A549 (cell line): Measurements from ENCODE around the gene KLHL3. TPM values are rescaled to one million over a fixed set of nuclear protein-coding genes. Genes with fewer than 3 reads are reported as not detected.

ENCODE experiments used
- ATAC-seq, 2 experiments: fragments of 200-7000 bp in 1 of 2; fragments of >200 bp in 1 of 2; cut with Nextera tagmentation in 1 of 2; cut with Tn5 transposase in 1 of 2; 3 replicates each; pipeline versions ENCODE4 v1.8.0 to v1.9.1; 2018 to 2020; ENCODE audit warnings: mild to moderate bottlenecking in 1 of 2, moderate library complexity in 1 of 2
- CTCF ChIA-PET: fragments of 300-600 bp; sonication (Branson Sonifier 250); formaldehyde crosslinking; extraction: SDS; loops from one replicate; lab custom pipeline; 2021; ENCODE audit warnings: antibody characterized with exemption, inconsistent platforms; lab: Yijun Ruan, JAX
- POLR2A ChIA-PET: fragments of 350-600 bp; formaldehyde crosslinking; extraction: SDS; loops from one replicate; lab custom pipeline; 2021; ENCODE audit warnings: antibody characterized with exemption, inconsistent platforms; lab: Yijun Ruan, JAX
- DNase-seq, 2 experiments: peaks; one replicate each; pipeline versions ENCODE4 v3.0.0 to v3.0.0-alpha.2; 2011 to 2016; ENCODE audit warnings: low read depth in 1 of 2, low spot score in 1 of 2
- FAIRE-seq: peaks from 2 replicates; lab custom pipeline; 2011; peaks lifted over from hg19 to GRCh38; lab: Jason Lieb, UNC
- H3K27ac ChIP-seq, 2 experiments: fragments of >200 bp; sonication (Bioruptor Twin); formaldehyde crosslinking; 3 replicates each; pipeline ENCODE4 v1.5.1; 2016 to 2017
- H3K4me1 ChIP-seq: fragments of >200 bp; sonication (Bioruptor Twin); formaldehyde crosslinking; 3 replicates; pipeline ENCODE4 v1.6.1; 2016
- H3K4me2 ChIP-seq: fragments of >200 bp; sonication (Bioruptor Twin); formaldehyde crosslinking; 3 replicates; pipeline ENCODE4 v1.6.1; 2016
- H3K4me3 ChIP-seq: fragments of >200 bp; sonication (Bioruptor Twin); formaldehyde crosslinking; 3 replicates; pipeline ENCODE4 v1.5.1; 2016
- H3K9me3 ChIP-seq: fragments of >200 bp; sonication (Bioruptor Twin); formaldehyde crosslinking; 3 replicates; pipeline ENCODE4 v1.6.1; 2016
- FOXS1 ChIP-seq: fragments of 250-450 bp; sonication (Bioruptor Pico); IDR thresholded peaks from 2 replicates; pipeline ENCODE4 v1.5.0; 2020; ENCODE audit warnings: mild to moderate bottlenecking, moderate library complexity
- GATA3 ChIP-seq: IDR thresholded peaks from 2 replicates; pipeline ENCODE4 v1.6.1; 2012; ENCODE audit warnings: borderline replicate concordance
- HDAC2 ChIP-seq: fragments of 200-600 bp; sonication (generic); IDR thresholded peaks from 2 replicates; pipeline ENCODE4 v1.6.1; 2016
- HOXB5 ChIP-seq: fragments of 250-450 bp; sonication (Bioruptor Pico); IDR thresholded peaks from 2 replicates; pipeline ENCODE4 v1.5.0; 2020; ENCODE audit warnings: mild to moderate bottlenecking, moderate library complexity
- JUNB ChIP-seq: fragments of >200 bp; sonication (Bioruptor Twin); formaldehyde crosslinking; IDR thresholded peaks from 2 replicates; pipeline ENCODE4 v1.6.1; 2016
- KDM1A ChIP-seq: fragments of 200-600 bp; sonication (generic); IDR thresholded peaks from 2 replicates; pipeline ENCODE4 v1.6.1; 2016; ENCODE audit warnings: low read depth, mild to moderate bottlenecking
- KDM5A ChIP-seq: fragments of 200-600 bp; sonication (generic); IDR thresholded peaks from 2 replicates; pipeline ENCODE4 v1.6.1; 2016; ENCODE audit warnings: antibody characterized with exemption, mild to moderate bottlenecking
- MAZ ChIP-seq: fragments of 150-350 bp; IDR thresholded peaks from 2 replicates; pipeline ENCODE4 v1.6.1; 2014; ENCODE audit warnings: antibody characterized with exemption, low read depth, low read length, borderline replicate concordance
- MYC ChIP-seq: IDR thresholded peaks from 2 replicates; pipeline ENCODE4 v1.6.1; 2012; ENCODE audit warnings: mild to moderate bottlenecking, inconsistent platforms, low read length, improper control_type of control experiment, borderline replicate concordance
- NFE2L2 ChIP-seq: fragments of 150-350 bp; conservative IDR thresholded peaks from 2 replicates; pipeline ENCODE4 v1.6.1; 2014; ENCODE audit warnings: low read length
- POLR2AphosphoS2 ChIP-seq: conservative IDR thresholded peaks from 2 replicates; pipeline ENCODE4 v1.6.1; 2012; ENCODE audit warnings: low read length, improper control_type of control experiment, inconsistent platforms
- SMC3 ChIP-seq: fragments of >200 bp; sonication (Bioruptor Twin); formaldehyde crosslinking; IDR thresholded peaks from 3 replicates; pipeline ENCODE4 v1.6.1; 2018; ENCODE audit warnings: inconsistent platforms
- SREBF2 ChIP-seq: fragments of 450-650 bp; IDR thresholded peaks from 2 replicates; pipeline ENCODE4 v1.6.1; 2014; ENCODE audit warnings: mild to moderate bottlenecking, moderate library complexity
- ZC3H11A ChIP-seq: fragments of 450-650 bp; IDR thresholded peaks from 2 replicates; pipeline ENCODE4 v1.6.1; 2014; ENCODE audit warnings: antibody characterized with exemption, mild to moderate bottlenecking
- WGBS: methylation state at CpG from one replicate; pipeline ENCODE4 v1.1.6; 2017; ENCODE audit errors: missing lambda C conversion rate; 5-methylcytosine and 5-hydroxymethylcytosine counted together
- polyA plus RNA-seq, 4 experiments: library from polyadenylated mRNA; depleted of rRNA in 3 of 4; stranded (reverse); fragments of >200 nt; fragmentation: RNase III in 1 of 4; extraction: RNeasy Plus Mini Kit Qiagen cat#74134 plus additional on column Dnase treatment in 1 of 4; gene quantifications; 2 replicates in 3 of 4; 3 replicates in 1 of 4; pipeline ENCODE4 v1.2.3, GENCODE V29; 2011 to 2017
- TF ChIP-seq, protein P1 (sequence below): fragments of 250-450 bp; sonication (Bioruptor Pico); IDR thresholded peaks from 2 replicates; pipeline ENCODE4 v1.5.0; 2021; ENCODE audit warnings: mild to moderate bottlenecking, moderate library complexity, borderline replicate concordance
- TF ChIP-seq, protein P2 (sequence below): IDR thresholded peaks from 2 replicates; pipeline ENCODE4 v1.6.1; 2012
- TF ChIP-seq, protein P3 (sequence below): fragments of 200-600 bp; sonication (generic); IDR thresholded peaks from 2 replicates; pipeline ENCODE4 v1.6.1; 2016; ENCODE audit warnings: antibody characterized with exemption, mild to moderate bottlenecking, moderate library complexity
- TF ChIP-seq, protein P4 (sequence below): fragments of 250-450 bp; sonication (Bioruptor Pico); IDR thresholded peaks from 2 replicates; pipeline ENCODE4 v1.5.0; 2020; ENCODE audit warnings: low read depth, mild to moderate bottlenecking, moderate library complexity
- TF ChIP-seq, protein P5 (sequence below): fragments of >200 bp; sonication (Bioruptor Twin); formaldehyde crosslinking; IDR thresholded peaks from 3 replicates; pipeline ENCODE4 v1.6.1; 2016
- TF ChIP-seq, protein P6 (sequence below): fragments of >200 bp; sonication (Bioruptor Twin); formaldehyde crosslinking; IDR thresholded peaks from 2 replicates; pipeline ENCODE4 v1.6.1; 2016
- TF ChIP-seq, protein P7 (sequence below): fragments of 450-650 bp; IDR thresholded peaks from 2 replicates; pipeline ENCODE4 v1.6.1; 2014; ENCODE audit warnings: antibody characterized with exemption

KLHL3 gene
- polyA plus RNA-seq, 2 of the 4 experiments (the other 2 are of a cell fraction) = 0.35 to 1.1 TPM

DNA sequence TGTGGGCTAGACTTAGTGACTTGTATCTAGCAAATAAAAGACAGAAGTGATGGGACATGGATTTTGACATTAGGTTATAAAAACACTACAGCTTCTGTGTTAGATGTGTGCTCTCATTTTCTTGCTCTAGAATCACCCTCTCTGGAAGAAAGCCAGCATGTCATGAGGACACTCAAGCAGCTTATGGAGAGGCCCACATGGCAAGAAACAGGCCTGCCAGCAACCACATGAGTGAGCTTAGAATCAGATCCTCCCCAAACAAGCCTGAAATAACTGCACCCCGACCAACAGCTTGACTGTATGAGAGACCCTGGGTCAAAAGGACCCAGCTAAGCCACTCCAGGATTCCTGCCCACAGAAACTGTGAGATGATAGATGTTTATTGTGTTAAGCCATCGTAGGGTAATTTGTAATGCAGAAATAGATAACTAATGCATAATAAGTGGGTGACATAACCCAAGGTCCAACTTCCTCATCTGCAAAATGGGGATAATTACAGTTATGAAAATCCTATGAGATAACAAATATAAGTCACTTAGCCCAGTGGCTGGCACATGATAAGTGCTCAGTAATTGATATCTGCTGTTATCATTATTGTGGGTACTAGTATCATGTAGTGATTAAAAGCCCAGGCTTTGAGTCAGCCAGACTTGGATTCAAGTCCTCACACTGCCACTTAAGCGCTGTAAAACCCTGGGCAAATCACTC lies 86.5 kb downstream of the KLHL3 start:
- ATAC-seq (no peak), FAIRE-seq (no peak), DNase-seq (no peak)
- POLR2A ChIA-PET = no interaction called here
- Histone ChIP-seq H3K4me3 (no peak overlapping the region), H3K27ac (no peak overlapping the region), H3K9me3 (peaks cover 13% of the 10 kb centered on the region), H3K4me2 (no peak overlapping the region), H3K4me1 (no peaks in the 10 kb centered on the region)
- no peak for TF ChIP-seq KDM5A
- 45% methylated on average over 3 of the region's 3 CpGs for WGBS
- CTCF ChIA-PET = interaction anchor here (1.5 to 3.4 kb wide), 3 partner anchors 11 to 22 kb away, joined by 3 to 21 read pairs (median 7); no protein-coding TSS in a partner anchor

DNA sequence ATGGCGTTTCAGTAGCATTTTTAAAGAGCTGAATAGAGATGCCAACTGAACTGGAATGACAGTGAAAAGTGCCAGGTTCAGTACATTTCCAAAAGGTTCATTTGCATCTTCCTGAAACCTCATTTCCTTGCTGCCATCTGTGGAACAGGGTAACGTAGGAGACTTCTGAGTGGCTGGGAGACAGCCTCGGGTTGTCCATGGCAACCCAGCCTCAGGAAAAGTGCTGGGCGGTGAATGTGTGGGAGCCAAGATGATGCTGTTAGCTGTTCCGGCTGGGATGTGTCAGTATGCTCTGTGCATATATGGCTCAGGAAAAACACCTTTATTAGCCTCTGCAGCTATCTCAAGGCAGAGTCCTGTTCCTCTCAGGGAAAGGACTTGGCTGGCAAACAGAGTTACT lies 87.5 kb downstream of the KLHL3 start:
- CTCF ChIA-PET = interaction anchor here (0.5 to 1.3 kb wide), 4 partner anchors 12 to 32 kb away, joined by 3 to 6 read pairs (median 4); no protein-coding TSS in a partner anchor
- Histone ChIP-seq H3K9me3 (peaks cover 13% of the 10 kb centered on the region), H3K4me1 (no peaks in the 10 kb centered on the region), H3K4me3 (no peak overlapping the region), H3K27ac (no peak overlapping the region), H3K4me2 (no peak overlapping the region)
- no peak for FAIRE-seq
- no peak for DNase-seq
- WGBS = 57% methylated on average over 5 of the region's 5 CpGs
- TF ChIP-seq, protein P1, sequence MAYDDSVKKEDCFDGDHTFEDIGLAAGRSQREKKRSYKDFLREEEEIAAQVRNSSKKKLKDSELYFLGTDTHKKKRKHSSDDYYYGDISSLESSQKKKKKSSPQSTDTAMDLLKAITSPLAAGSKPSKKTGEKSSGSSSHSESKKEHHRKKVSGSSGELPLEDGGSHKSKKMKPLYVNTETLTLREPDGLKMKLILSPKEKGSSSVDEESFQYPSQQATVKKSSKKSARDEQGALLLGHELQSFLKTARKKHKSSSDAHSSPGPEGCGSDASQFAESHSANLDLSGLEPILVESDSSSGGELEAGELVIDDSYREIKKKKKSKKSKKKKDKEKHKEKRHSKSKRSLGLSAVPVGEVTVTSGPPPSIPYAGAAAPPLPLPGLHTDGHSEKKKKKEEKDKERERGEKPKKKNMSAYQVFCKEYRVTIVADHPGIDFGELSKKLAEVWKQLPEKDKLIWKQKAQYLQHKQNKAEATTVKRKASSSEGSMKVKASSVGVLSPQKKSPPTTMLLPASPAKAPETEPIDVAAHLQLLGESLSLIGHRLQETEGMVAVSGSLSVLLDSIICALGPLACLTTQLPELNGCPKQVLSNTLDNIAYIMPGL (CRISPR knock-in tag) = no peak
- TF ChIP-seq NFE2L2 = no peak
- TF ChIP-seq, protein P2, sequence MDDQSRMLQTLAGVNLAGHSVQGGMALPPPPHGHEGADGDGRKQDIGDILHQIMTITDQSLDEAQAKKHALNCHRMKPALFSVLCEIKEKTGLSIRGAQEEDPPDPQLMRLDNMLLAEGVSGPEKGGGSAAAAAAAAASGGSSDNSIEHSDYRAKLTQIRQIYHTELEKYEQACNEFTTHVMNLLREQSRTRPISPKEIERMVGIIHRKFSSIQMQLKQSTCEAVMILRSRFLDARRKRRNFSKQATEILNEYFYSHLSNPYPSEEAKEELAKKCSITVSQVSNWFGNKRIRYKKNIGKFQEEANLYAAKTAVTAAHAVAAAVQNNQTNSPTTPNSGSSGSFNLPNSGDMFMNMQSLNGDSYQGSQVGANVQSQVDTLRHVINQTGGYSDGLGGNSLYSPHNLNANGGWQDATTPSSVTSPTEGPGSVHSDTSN = no peak
- TF ChIP-seq SMC3 = no peak
- TF ChIP-seq, protein P3, sequence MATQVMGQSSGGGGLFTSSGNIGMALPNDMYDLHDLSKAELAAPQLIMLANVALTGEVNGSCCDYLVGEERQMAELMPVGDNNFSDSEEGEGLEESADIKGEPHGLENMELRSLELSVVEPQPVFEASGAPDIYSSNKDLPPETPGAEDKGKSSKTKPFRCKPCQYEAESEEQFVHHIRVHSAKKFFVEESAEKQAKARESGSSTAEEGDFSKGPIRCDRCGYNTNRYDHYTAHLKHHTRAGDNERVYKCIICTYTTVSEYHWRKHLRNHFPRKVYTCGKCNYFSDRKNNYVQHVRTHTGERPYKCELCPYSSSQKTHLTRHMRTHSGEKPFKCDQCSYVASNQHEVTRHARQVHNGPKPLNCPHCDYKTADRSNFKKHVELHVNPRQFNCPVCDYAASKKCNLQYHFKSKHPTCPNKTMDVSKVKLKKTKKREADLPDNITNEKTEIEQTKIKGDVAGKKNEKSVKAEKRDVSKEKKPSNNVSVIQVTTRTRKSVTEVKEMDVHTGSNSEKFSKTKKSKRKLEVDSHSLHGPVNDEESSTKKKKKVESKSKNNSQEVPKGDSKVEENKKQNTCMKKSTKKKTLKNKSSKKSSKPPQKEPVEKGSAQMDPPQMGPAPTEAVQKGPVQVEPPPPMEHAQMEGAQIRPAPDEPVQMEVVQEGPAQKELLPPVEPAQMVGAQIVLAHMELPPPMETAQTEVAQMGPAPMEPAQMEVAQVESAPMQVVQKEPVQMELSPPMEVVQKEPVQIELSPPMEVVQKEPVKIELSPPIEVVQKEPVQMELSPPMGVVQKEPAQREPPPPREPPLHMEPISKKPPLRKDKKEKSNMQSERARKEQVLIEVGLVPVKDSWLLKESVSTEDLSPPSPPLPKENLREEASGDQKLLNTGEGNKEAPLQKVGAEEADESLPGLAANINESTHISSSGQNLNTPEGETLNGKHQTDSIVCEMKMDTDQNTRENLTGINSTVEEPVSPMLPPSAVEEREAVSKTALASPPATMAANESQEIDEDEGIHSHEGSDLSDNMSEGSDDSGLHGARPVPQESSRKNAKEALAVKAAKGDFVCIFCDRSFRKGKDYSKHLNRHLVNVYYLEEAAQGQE = no peak
- no peak for TF ChIP-seq SREBF2
- TF ChIP-seq, protein P4, sequence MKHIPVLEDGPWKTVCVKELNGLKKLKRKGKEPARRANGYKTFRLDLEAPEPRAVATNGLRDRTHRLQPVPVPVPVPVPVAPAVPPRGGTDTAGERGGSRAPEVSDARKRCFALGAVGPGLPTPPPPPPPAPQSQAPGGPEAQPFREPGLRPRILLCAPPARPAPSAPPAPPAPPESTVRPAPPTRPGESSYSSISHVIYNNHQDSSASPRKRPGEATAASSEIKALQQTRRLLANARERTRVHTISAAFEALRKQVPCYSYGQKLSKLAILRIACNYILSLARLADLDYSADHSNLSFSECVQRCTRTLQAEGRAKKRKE (CRISPR knock-in tag) = no peak
- no peak for TF ChIP-seq GATA3
- no peak for TF ChIP-seq POLR2AphosphoS2
- POLR2A ChIA-PET = no interaction called here
- ATAC-seq = no peak

DNA sequence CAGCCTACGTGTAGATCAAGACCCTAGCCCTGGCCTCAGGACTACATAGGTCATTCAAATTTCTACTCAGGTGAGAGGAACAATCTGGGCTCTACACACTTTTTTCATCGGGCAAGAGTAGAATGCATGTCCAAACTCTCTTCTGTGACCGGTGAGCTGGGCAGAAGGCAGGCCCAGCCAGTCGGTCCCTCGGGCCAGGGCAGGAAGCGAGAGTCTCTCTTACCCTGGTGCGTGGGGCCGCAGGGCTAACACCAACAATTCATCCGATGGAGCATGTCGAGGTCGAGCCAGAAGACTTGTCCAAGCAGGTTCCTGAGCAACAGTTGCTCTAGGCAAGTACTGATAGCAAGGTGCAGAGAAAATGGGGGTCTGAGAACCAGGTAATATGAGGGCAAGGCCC lies 88.5 kb downstream of the KLHL3 start:
- Histone ChIP-seq H3K9me3 (peaks cover 13% of the 10 kb centered on the region), H3K27ac (no peak overlapping the region), H3K4me3 (no peak overlapping the region), H3K4me2 (no peak overlapping the region), H3K4me1 (no peaks in the 10 kb centered on the region)
- no peak for FAIRE-seq
- 69% methylated on average over 11 of the region's 11 CpGs for WGBS
- no peak for DNase-seq
- ATAC-seq = no peak
- ChIA-PET POLR2A (no interaction called here), CTCF (interaction anchor here (1.1 to 1.3 kb wide), 3 partner anchors 13 to 18 kb away, joined by 3 to 6 read pairs (median 5); no protein-coding TSS in a partner anchor)
- TF ChIP-seq SREBF2 = no peak
- TF ChIP-seq MYC = no peak
- TF ChIP-seq GATA3 = no peak
- no peak for TF ChIP-seq MAZ
- TF ChIP-seq, protein P2 = no peak
- no peak for TF ChIP-seq KDM1A
- TF ChIP-seq HDAC2 = no peak
- TF ChIP-seq, protein P5, sequence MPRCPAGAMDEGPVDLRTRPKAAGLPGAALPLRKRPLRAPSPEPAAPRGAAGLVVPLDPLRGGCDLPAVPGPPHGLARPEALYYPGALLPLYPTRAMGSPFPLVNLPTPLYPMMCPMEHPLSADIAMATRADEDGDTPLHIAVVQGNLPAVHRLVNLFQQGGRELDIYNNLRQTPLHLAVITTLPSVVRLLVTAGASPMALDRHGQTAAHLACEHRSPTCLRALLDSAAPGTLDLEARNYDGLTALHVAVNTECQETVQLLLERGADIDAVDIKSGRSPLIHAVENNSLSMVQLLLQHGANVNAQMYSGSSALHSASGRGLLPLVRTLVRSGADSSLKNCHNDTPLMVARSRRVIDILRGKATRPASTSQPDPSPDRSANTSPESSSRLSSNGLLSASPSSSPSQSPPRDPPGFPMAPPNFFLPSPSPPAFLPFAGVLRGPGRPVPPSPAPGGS = no peak
- no peak for TF ChIP-seq HOXB5 (CRISPR knock-in tag)
- TF ChIP-seq, protein P6, sequence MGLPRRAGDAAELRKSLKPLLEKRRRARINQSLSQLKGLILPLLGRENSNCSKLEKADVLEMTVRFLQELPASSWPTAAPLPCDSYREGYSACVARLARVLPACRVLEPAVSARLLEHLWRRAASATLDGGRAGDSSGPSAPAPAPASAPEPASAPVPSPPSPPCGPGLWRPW = no peak
- TF ChIP-seq, protein P7, sequence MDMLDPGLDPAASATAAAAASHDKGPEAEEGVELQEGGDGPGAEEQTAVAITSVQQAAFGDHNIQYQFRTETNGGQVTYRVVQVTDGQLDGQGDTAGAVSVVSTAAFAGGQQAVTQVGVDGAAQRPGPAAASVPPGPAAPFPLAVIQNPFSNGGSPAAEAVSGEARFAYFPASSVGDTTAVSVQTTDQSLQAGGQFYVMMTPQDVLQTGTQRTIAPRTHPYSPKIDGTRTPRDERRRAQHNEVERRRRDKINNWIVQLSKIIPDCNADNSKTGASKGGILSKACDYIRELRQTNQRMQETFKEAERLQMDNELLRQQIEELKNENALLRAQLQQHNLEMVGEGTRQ = no peak
- TF ChIP-seq JUNB = no peak
- TF ChIP-seq FOXS1 (CRISPR knock-in tag) = no peak
- TF ChIP-seq ZC3H11A = no peak
